ENCODE measurements around the gene TP73.
A peak's percentile ranks its signal among the peaks of the same experiment; 100 is the strongest.

The TP73 gene

DNA sequence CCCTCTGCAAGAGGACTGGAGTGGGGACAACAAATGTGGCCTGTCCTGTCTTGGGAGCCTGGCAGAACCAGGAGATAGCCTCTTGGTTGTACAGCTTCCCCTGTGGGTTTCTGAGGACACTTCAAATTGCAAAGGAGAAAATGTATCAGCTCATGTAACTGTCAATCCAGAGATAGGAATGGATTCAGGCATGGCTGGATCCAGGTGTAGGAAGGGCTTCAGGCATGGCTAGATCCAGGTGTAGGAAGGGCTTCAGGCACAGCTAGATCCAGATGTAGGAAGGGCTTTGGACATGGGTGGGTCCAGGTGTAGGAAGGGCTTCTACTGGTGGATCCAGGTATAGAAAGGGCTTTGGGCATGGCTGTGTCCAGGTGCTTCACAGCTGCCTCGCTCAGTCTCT is 30.9 kb downstream of the TP73 start:
- DNase-seq (ENCODE audit: low read depth), result no peak
- no peak overlapping the region for H3K4me3 ChIP-seq (ENCODE audit: low read depth, low read length)
- TF ChIP-seq, protein P1, sequence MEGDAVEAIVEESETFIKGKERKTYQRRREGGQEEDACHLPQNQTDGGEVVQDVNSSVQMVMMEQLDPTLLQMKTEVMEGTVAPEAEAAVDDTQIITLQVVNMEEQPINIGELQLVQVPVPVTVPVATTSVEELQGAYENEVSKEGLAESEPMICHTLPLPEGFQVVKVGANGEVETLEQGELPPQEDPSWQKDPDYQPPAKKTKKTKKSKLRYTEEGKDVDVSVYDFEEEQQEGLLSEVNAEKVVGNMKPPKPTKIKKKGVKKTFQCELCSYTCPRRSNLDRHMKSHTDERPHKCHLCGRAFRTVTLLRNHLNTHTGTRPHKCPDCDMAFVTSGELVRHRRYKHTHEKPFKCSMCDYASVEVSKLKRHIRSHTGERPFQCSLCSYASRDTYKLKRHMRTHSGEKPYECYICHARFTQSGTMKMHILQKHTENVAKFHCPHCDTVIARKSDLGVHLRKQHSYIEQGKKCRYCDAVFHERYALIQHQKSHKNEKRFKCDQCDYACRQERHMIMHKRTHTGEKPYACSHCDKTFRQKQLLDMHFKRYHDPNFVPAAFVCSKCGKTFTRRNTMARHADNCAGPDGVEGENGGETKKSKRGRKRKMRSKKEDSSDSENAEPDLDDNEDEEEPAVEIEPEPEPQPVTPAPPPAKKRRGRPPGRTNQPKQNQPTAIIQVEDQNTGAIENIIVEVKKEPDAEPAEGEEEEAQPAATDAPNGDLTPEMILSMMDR (conservative IDR thresholded peaks at IDR 0.05; ENCODE audit: low read depth, low read length), result no peak

DNA sequence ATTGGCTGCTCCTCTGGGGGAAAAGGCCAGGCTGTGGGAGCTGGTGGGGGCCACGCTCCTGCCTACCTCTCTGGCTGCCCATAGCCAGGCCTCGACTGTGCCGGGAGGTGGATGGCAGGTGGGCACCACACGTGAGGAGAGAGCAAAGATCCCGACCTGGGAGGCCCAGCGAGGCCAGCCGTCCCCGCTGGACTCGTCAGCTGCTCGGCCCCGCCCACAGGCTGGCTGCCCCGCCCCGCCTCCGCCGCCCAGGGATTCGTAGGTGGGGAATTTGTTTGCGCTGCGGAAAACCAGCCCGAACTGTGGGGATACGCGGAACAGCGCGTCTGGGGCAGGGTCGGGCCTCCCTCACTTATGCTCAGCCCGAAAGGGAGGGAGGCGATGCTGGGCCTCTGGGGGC is 31.7 kb downstream of the TP73 start:
- H3K4me3 ChIP-seq (ENCODE audit: low read depth, low read length), result peak overlapping the region; percentile 17
- TF ChIP-seq, protein P1 (conservative IDR thresholded peaks at IDR 0.05; ENCODE audit: low read depth, low read length), result no peak
- peak; percentile 19 for DNase-seq (ENCODE audit: low read depth)

DNA sequence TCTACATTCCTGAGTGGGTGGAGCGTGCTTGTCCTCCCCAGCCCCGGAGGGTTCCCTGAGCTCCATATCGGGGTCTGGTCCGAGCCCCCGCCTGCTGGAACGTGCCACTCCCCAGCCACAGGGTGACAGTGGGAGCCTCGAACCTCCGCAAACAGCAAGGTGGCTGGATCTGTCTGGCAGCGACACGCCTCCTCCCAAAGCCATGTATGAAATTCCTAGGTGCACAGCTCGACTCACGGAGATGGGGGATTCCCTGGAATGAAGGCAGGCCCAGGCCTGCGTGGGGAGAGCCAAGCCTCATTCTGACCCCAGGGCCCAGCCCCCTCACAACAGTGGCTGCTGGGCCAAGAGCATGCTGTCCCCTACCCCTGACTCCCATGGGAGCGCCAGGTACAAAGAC is 32.9 kb downstream of the TP73 start:
- DNase-seq (ENCODE audit: low read depth), result no peak
- TF ChIP-seq, protein P1 (conservative IDR thresholded peaks at IDR 0.05; ENCODE audit: low read depth, low read length), result no peak
- H3K4me3 ChIP-seq (ENCODE audit: low read depth, low read length), result no peak overlapping the region

DNA sequence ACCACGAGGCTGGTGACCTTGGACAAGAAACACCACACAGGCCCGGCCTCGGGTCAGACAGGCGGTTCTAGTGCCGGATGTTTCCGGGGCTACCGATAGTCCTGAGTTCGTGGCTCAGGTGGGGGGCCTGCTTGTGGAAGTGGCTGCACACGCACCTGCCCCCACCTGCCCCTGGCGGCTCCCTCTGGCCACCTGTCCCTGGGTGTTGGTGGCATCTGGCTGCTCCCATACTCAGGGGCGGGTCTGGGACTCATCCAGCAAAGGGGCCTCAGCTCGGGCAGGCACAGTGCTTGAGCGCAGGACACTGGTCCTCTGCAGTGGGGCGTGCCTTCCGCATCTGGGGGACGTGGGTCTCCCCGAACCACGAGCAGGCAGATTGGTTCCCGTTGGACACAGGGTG is 33.6 kb downstream of the TP73 start:
- DNase-seq (ENCODE audit: low read depth), result no peak
- H3K4me3 ChIP-seq (ENCODE audit: low read depth, low read length), result no peak overlapping the region
- TF ChIP-seq, protein P1 (conservative IDR thresholded peaks at IDR 0.05; ENCODE audit: low read depth, low read length), result no peak

DNA sequence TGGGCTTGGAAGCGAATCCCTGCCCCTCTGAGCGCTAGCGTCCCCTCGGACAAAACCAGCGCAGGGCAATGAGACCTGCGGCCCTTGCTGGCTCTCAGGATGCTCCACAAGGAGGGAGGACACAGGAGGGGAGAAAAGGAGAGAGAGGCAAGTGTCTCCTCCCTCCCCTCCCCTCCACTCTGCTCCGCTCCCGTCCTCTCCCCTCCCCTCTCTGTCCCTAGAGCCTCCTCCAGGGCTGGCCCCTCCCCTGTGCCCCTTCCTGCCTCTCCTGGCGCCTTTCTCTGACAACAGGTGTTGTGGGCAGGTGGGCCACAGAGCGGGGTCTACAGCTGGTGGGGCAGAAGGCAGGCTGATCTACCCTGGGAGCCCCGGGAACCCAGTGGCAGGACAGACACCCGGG is 35.2 kb downstream of the TP73 start:
- H3K4me3 ChIP-seq (ENCODE audit: low read depth, low read length), result no peak overlapping the region
- TF ChIP-seq, protein P1 (conservative IDR thresholded peaks at IDR 0.05; ENCODE audit: low read depth, low read length), result no peak
- no peak for DNase-seq (ENCODE audit: low read depth)

DNA sequence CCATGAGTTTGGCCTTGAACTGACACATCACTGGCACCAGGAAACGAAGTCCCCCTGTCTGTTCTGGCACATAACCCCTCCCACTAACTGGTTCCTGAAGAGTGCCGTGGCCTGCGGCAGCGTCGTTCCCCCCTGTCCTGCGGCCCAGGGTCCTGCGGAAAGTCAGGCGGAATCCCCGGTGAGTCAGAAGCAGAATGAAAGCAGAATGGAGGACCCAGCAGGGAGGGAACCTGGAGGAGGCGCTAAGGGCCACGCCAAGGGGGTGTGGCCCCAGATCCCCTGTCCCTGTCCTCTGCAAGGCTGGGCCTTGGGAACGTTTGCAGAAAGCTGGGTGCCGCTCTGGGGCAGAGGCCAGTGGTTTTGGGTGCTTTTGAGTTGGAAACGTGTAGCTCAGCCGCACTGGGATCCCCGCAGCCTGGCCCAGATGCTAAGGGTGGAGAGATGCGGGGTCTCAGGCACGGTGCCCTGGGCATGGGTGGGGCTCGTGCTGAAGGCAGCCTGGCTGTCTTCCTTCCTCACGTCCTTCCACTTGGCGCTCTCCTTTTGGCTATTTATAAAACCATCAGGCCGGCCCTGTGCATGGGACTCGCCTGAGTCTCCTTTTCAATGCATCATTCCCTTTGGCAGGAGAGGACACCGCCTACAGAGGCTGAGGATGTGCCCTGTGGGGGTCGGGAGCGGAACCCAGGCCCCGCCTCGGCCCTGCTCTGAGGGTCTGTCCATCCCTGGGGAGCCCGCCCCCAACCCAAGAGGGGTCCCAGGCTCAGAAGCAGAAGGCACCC is 36.2 kb downstream of the TP73 start:
- peak; percentile 16 for DNase-seq (ENCODE audit: low read depth)
- TF ChIP-seq, protein P1 (conservative IDR thresholded peaks at IDR 0.05; ENCODE audit: low read depth, low read length), result no peak
- no peak overlapping the region for H3K4me3 ChIP-seq (ENCODE audit: low read depth, low read length)

DNA sequence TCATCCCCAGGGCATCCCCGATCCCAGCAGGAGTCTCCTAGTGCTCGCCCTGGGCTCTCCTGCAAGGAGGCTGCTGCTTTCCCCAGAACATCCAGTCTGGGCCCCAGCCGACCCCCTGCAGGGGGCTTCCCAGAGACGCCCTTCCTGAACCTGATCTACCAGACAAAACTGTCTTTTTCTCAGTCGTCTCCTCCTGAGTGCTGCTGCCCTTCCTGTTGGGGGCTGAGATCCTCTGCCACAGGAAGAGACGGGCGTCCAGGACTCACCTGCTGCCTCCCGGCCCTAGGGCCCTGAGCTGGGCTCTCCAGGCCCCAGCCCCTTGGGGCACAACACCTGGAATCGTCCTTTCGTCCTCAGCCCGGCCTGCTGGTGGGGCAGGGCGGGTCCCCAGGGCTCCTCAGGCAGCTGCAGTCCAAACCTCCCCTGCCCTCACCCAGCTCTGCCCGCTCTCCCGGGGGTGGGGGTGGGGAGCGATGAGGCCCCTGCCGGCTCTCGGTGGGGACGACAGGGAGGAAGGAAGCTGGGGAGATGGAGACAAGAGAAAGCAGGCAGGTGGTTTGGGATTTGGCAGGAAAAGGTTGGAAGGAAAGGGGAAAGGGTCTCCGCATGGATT is 36.9 kb downstream of the TP73 start:
- TF ChIP-seq, protein P1 (conservative IDR thresholded peaks at IDR 0.05; ENCODE audit: low read depth, low read length), result no peak
- no peak for DNase-seq (ENCODE audit: low read depth)
- H3K4me3 ChIP-seq (ENCODE audit: low read depth, low read length), result no peak overlapping the region
